Epithelial cell of esophagus (primary cell): ENCODE data around the gene RAB26.
"Not testable (repeated sequence)": the region's sequence is repeated elsewhere in the genome, so short reads cannot be mapped to it uniquely, and the experiment has no call there.

Experiments used
- DNase-seq: peaks from one replicate; pipeline ENCODE4 v3.0.0; 2010; ENCODE audit warnings: low read depth
- H3K4me3 ChIP-seq: 2 replicates; pipeline ENCODE4 v1.5.1; 2011; ENCODE audit warnings: mild to moderate bottlenecking, low read length, control low read depth
- CTCF ChIP-seq: IDR thresholded peaks from 2 replicates; pipeline ENCODE4 v1.5.1; 2011; ENCODE audit warnings: low read depth, mild to moderate bottlenecking, low read length, control low read depth, inconsistent platforms; ENCODE audit not compliant: insufficient read depth; ENCODE audit errors: missing control alignments

RAB26 gene

GRCh38 chr16:2197765-2198164 lies 49.3 kb downstream of the RAB26 start:
- TF ChIP-seq CTCF = no peak
- H3K4me3 ChIP-seq = no peak overlapping the region

GRCh38 chr16:2198283-2198682 lies 49.9 kb downstream of the RAB26 start:
- TF ChIP-seq CTCF = no peak
- H3K4me3 ChIP-seq = no peak overlapping the region
- DNase-seq = no peak

More at GRCh38 chr16:2197765-2198164, 49.3 kb downstream of the RAB26 start:
- DNase-seq = no peak

- H3K4me3 ChIP-seq = no peak overlapping the region
- DNase-seq = no peak
- TF ChIP-seq CTCF = no peak
These were observed 50.7 kb downstream of the RAB26 start for GRCh38 chr16:2199095-2199494.

- DNase-seq = no peak
- H3K4me3 ChIP-seq = no peak overlapping the region
These were observed 51.3 kb downstream of the RAB26 start for GRCh38 chr16:2199621-2200139.

GRCh38 chr16:2200313-2200712 lies 51.9 kb downstream of the RAB26 start:
- TF ChIP-seq CTCF = no peak
- DNase-seq = no peak
- H3K4me3 ChIP-seq = no peak overlapping the region

More at GRCh38 chr16:2199621-2200139, 51.3 kb downstream of the RAB26 start:
- TF ChIP-seq CTCF = no peak

GRCh38 chr16:2203119-2203688 lies 54.8 kb downstream of the RAB26 start:
- DNase-seq = not testable (repeated sequence)

More at GRCh38 chr16:2203119-2203688, 54.8 kb downstream of the RAB26 start:
- H3K4me3 ChIP-seq = not testable (repeated sequence)
